GM12872 (cell line): Measurements from ENCODE around the gene BCKDHB.

Experiments used
- CTCF ChIP-seq: IDR thresholded peaks from 3 replicates; pipeline ENCODE4 v1.5.1; 2011; ENCODE audit warnings: low read depth, mild to moderate bottlenecking, low read length, moderate library complexity; ENCODE audit not compliant: insufficient read depth

Gene BCKDHB

GRCh38 chr6:80186082-80186481 is 79.6 kb downstream of the BCKDHB start:
- no peak for TF ChIP-seq CTCF

GRCh38 chr6:80196906-80197305 is 90.4 kb downstream of the BCKDHB start:
- no peak for TF ChIP-seq CTCF

- TF ChIP-seq CTCF = no peak
Measured at GRCh38 chr6:80197474-80197873, 91.0 kb downstream of the BCKDHB start.

GRCh38 chr6:80197986-80198385 is 91.5 kb downstream of the BCKDHB start:
- TF ChIP-seq CTCF = no peak

- no peak for TF ChIP-seq CTCF
Measured at GRCh38 chr6:80203283-80203682, 96.8 kb downstream of the BCKDHB start.

GRCh38 chr6:80205404-80205803 is 98.9 kb downstream of the BCKDHB start:
- TF ChIP-seq CTCF = no peak

- TF ChIP-seq CTCF = no peak
Measured at GRCh38 chr6:80206758-80207157, 100.3 kb downstream of the BCKDHB start.

- no peak for TF ChIP-seq CTCF
Measured at GRCh38 chr6:80209430-80209829, 103.0 kb downstream of the BCKDHB start.
